H1 (cell line): ENCODE data around the gene BEST2. TPM values are rescaled to one million over a fixed set of nuclear protein-coding genes. Genes with fewer than 3 reads are reported as not detected.
A peak's percentile ranks its signal among the peaks of the same experiment; 100 is the strongest.

ENCODE experiments used
- CTCF ChIA-PET: fragments of 300-600 bp; sonication (Branson Sonifier 250); formaldehyde crosslinking; loops from one replicate; lab custom pipeline; 2021; ENCODE audit not compliant: partially characterized antibody; lab: Charles Lee
- POLR2A ChIA-PET: fragments of 300-600 bp; sonication (Branson Sonifier 250); formaldehyde crosslinking; loops from one replicate; lab custom pipeline; 2021; ENCODE audit warnings: inconsistent platforms; ENCODE audit not compliant: partially characterized antibody; lab: Charles Lee
- DNase-seq, 2 experiments: peaks; one replicate each; pipeline versions ENCODE4 v3.0.0 to v3.0.0-alpha.2; 2010 to 2022; ENCODE audit warnings: low spot score in 2 of 2, low read depth in 1 of 2, mixed read lengths in 1 of 2
- FAIRE-seq: peaks from 2 replicates; lab custom pipeline; 2011; peaks lifted over from hg19 to GRCh38; lab: Jason Lieb, UNC
- H2AFZ ChIP-seq: 2 replicates; pipeline ENCODE4 v1.8.1; 2012; ENCODE audit warnings: low read length, inconsistent platforms
- H2AK5ac ChIP-seq: 2 replicates; pipeline ENCODE4 v1.6.1; 2013; ENCODE audit warnings: low read depth, low read length
- H2BK120ac ChIP-seq: replicated peaks from 2 replicates; pipeline ENCODE3; 2013; ENCODE audit warnings: low read depth, low read length, inconsistent platforms
- H2BK12ac ChIP-seq: 2 replicates; pipeline ENCODE4 v1.6.1; 2013; ENCODE audit warnings: low read depth, low read length
- H2BK15ac ChIP-seq: 2 replicates; pipeline ENCODE4 v1.6.1; 2013; ENCODE audit warnings: low read length
- H2BK20ac ChIP-seq: 2 replicates; pipeline ENCODE4 v1.6.1; 2013; ENCODE audit warnings: low read length
- H2BK5ac ChIP-seq: 2 replicates; pipeline ENCODE4 v1.6.1; 2013; ENCODE audit warnings: low read depth, low read length
- H3K14ac ChIP-seq: 2 replicates; pipeline ENCODE4 v1.6.1; 2013; ENCODE audit warnings: inconsistent platforms; ENCODE audit not compliant: insufficient read length
- H3K18ac ChIP-seq: 2 replicates; pipeline ENCODE4 v1.6.1; 2013; ENCODE audit warnings: low read length; ENCODE audit errors: extremely low read depth
- H3K23ac ChIP-seq: 2 replicates; pipeline ENCODE4 v1.6.1; 2013; ENCODE audit warnings: inconsistent platforms; ENCODE audit not compliant: insufficient read length
- H3K23me2 ChIP-seq: 2 replicates; pipeline ENCODE4 v1.6.1; 2013; ENCODE audit warnings: low read depth, low read length
- H3K27ac ChIP-seq: 2 replicates; pipeline ENCODE4 v1.6.1; 2011; ENCODE audit warnings: low read depth, low read length, inconsistent platforms
- H3K27me3 ChIP-seq, 4 experiments: replicated peaks in 1 of 4; 1 replicate in 1 of 4; 2 replicates in 3 of 4; pipeline versions ENCODE4 v1.6.1 to v1.8.1; 2011 to 2013; ENCODE audit warnings: low read length in 3 of 4, mild to moderate bottlenecking in 3 of 4, inconsistent platforms in 2 of 4, mixed read lengths in 2 of 4, moderate library complexity in 1 of 4; ENCODE audit not compliant: control insufficient read depth in 3 of 4, insufficient read depth in 3 of 4; ENCODE audit errors: extremely low read depth in 1 of 4
- H3K36me3 ChIP-seq, 4 experiments: 2 replicates each; pipeline versions ENCODE4 v1.6.1 to v1.8.1; 2011 to 2013; ENCODE audit warnings: mild to moderate bottlenecking in 4 of 4, low read length in 3 of 4, moderate library complexity in 2 of 4, control low read depth in 1 of 4, inconsistent platforms in 1 of 4; ENCODE audit not compliant: insufficient read depth in 4 of 4, control insufficient read depth in 2 of 4
- H3K4ac ChIP-seq: replicated peaks from 2 replicates; pipeline ENCODE3; 2013; ENCODE audit warnings: low read length, low read depth, mixed read lengths, inconsistent platforms; ENCODE audit not compliant: insufficient read length
- H3K4me1 ChIP-seq, 4 experiments: replicated peaks in 1 of 4; 1 replicate in 1 of 4; 2 replicates in 3 of 4; pipeline versions ENCODE4 v1.6.1 to v1.8.1; 2011 to 2013; ENCODE audit warnings: low read length in 3 of 4, inconsistent platforms in 2 of 4, mixed read lengths in 1 of 4; ENCODE audit not compliant: insufficient read depth in 4 of 4, control insufficient read depth in 3 of 4
- H3K4me2 ChIP-seq, 2 experiments: 2 replicates each; pipeline versions ENCODE4 v1.6.1 to v1.8.1; 2011 to 2013; ENCODE audit warnings: low read depth in 2 of 2, low read length in 2 of 2, control low read depth in 1 of 2, inconsistent platforms in 1 of 2, mild to moderate bottlenecking in 1 of 2; ENCODE audit not compliant: insufficient read depth in 1 of 2
- H3K4me3 ChIP-seq, 4 experiments: fragments of 200-600, 300-600 bp in 1 of 4; sonication (generic), shearing (Covaris generic), sonication (Bioruptor Twin) in 1 of 4; 2 replicates each; pipeline versions ENCODE4 v1.5.1 to v1.8.1; 2011 to 2016; ENCODE audit warnings: low read length in 4 of 4, low read depth in 3 of 4, control low read depth in 2 of 4, inconsistent platforms in 2 of 4, mild to moderate bottlenecking in 2 of 4, mixed read lengths in 1 of 4, moderate library complexity in 1 of 4; ENCODE audit not compliant: insufficient read depth in 2 of 4; ENCODE audit errors: extremely low read depth in 1 of 4
- H3K56ac ChIP-seq: replicated peaks from 2 replicates; pipeline ENCODE3; 2013; ENCODE audit warnings: low read depth, mild to moderate bottlenecking, mixed read lengths, low read length, inconsistent platforms; ENCODE audit not compliant: insufficient read length
- H3K79me1 ChIP-seq: 2 replicates; pipeline ENCODE4 v1.6.1; 2013; ENCODE audit warnings: low read depth, low read length, control low read depth
- H3K79me2 ChIP-seq, 2 experiments: 2 replicates each; pipeline versions ENCODE4 v1.6.1 to v1.8.1; 2012 to 2013; ENCODE audit warnings: low read length in 2 of 2, mild to moderate bottlenecking in 2 of 2, inconsistent platforms in 1 of 2; ENCODE audit not compliant: insufficient read depth in 2 of 2, control insufficient read depth in 1 of 2
- H3K9ac ChIP-seq, 4 experiments: replicated peaks in 1 of 4; 1 replicate in 1 of 4; 2 replicates in 3 of 4; pipeline versions ENCODE4 v1.6.1 to v1.8.1; 2011 to 2013; ENCODE audit warnings: low read depth in 3 of 4, low read length in 3 of 4, control low read depth in 2 of 4, mild to moderate bottlenecking in 2 of 4, moderate library complexity in 2 of 4, inconsistent platforms in 1 of 4; ENCODE audit errors: extremely low read depth in 1 of 4
- H3K9me3 ChIP-seq, 2 experiments: 2 replicates each; pipeline versions ENCODE4 v1.6.1 to v1.8.1; 2012 to 2013; ENCODE audit warnings: mild to moderate bottlenecking in 2 of 2, moderate library complexity in 2 of 2, control low read depth in 1 of 2, inconsistent platforms in 1 of 2, low read depth in 1 of 2, low read length in 1 of 2, mixed read lengths in 1 of 2; ENCODE audit not compliant: insufficient read depth in 2 of 2
- H4K20me1 ChIP-seq, 2 experiments: replicated peaks in 1 of 2; 2 replicates each; pipeline versions ENCODE3 to v1.8.1; 2011 to 2013; ENCODE audit warnings: inconsistent platforms in 2 of 2, low read length in 2 of 2, mild to moderate bottlenecking in 1 of 2; ENCODE audit not compliant: insufficient read depth in 2 of 2, control insufficient read depth in 1 of 2
- H4K5ac ChIP-seq: 2 replicates; pipeline ENCODE4 v1.6.1; 2013; ENCODE audit warnings: low read length, low read depth, mixed read lengths, inconsistent platforms; ENCODE audit not compliant: insufficient read length
- H4K8ac ChIP-seq: 2 replicates; pipeline ENCODE4 v1.8.0; 2013; ENCODE audit warnings: mild to moderate bottlenecking, moderate library complexity, low read length, inconsistent platforms; ENCODE audit not compliant: insufficient read depth; ENCODE audit errors: extremely low read depth
- H4K91ac ChIP-seq: replicated peaks from 2 replicates; pipeline ENCODE3; 2013; ENCODE audit warnings: low read length, mixed read lengths, inconsistent platforms; ENCODE audit not compliant: insufficient read length
- ATF2 ChIP-seq: IDR thresholded peaks from 2 replicates; pipeline ENCODE4 v1.6.1; 2012; ENCODE audit warnings: low read length, inconsistent platforms
- BACH1 ChIP-seq: IDR thresholded peaks from 2 replicates; pipeline ENCODE4 v1.6.1; 2012; ENCODE audit warnings: low read length, improper control_type of control experiment
- PHF8 ChIP-seq: fragments of 200-600 bp; sonication (generic); conservative IDR thresholded peaks from 2 replicates; pipeline ENCODE4 v1.7.1; 2012; ENCODE audit warnings: low read depth, mild to moderate bottlenecking, inconsistent platforms, low read length, moderate library complexity
- POLR2AphosphoS5 ChIP-seq: IDR thresholded peaks from 2 replicates; pipeline ENCODE4 v1.6.1; 2011; ENCODE audit warnings: low read depth, low read length
- POU5F1 ChIP-seq: IDR thresholded peaks from 2 replicates; pipeline ENCODE4 v1.6.1; 2011; ENCODE audit warnings: low read depth, mild to moderate bottlenecking, low read length, moderate library complexity
- SAP30 ChIP-seq: fragments of 300-600 bp; sonication (generic); IDR thresholded peaks from 2 replicates; pipeline ENCODE4 v1.7.1; 2012; ENCODE audit warnings: low read length, moderate library complexity, mild to moderate bottlenecking, inconsistent platforms; ENCODE audit not compliant: insufficient read depth, insufficient replicate concordance
- SIN3A ChIP-seq, 2 experiments: IDR thresholded peaks in 1 of 2; conservative IDR thresholded peaks in 1 of 2; 2 replicates each; pipeline ENCODE4 v1.6.1; 2011 to 2012; ENCODE audit warnings: low read length in 2 of 2, improper control_type of control experiment in 1 of 2, low read depth in 1 of 2, mild to moderate bottlenecking in 1 of 2
- ZNF274 ChIP-seq: IDR thresholded peaks from 2 replicates; pipeline ENCODE4 v1.7.0; 2012; ENCODE audit warnings: low read length, borderline replicate concordance; ENCODE audit errors: extremely low read depth
- WGBS, 2 experiments: shearing (Covaris generic) in 1 of 2; methylation state at CpG; one replicate each; pipeline versions ENCODE4 v1.1.6 to v1.1.7; 2013 to 2015; ENCODE audit warnings: low lambda C conversion rate in 2 of 2, mixed read lengths in 2 of 2, inconsistent platforms in 1 of 2, low coverage in 1 of 2, missing lambda C conversion rate in 1 of 2; ENCODE audit not compliant: insufficient replicate concordance in 2 of 2, insufficient coverage in 1 of 2, insufficient read length in 1 of 2; ENCODE audit errors: extremely low coverage in 1 of 2, missing lambda C conversion rate in 1 of 2; 5-methylcytosine and 5-hydroxymethylcytosine counted together
- polyA plus RNA-seq, 7 experiments: library from polyadenylated mRNA; depleted of rRNA in 3 of 7; stranded (reverse) in 5 of 7; unstranded in 2 of 7; fragments of >200 nt in 5 of 7; fragments of 200-250 nt in 2 of 7; gene quantifications; 1 replicate in 5 of 7; 2 replicates in 1 of 7; 4 replicates in 1 of 7; pipeline versions ENCODE4 v1.2.1 to v1.2.3, GENCODE V29; 2011 to 2013; ENCODE audit warnings: missing spikeins in 2 of 7, mixed read lengths in 2 of 7
- total RNA-seq: library from RNA; stranded (reverse); fragmentation: NEBNext Ultra II Directional; extraction: Animal tissue kit (Norgen Biotek cat#: 25700); gene quantifications from 2 replicates; pipeline ENCODE4 v1.2.1, GENCODE V29; 2021

Gene BEST2
- total and polyA plus RNA-seq, 2 of the 8 experiments (the other 6 are each of a cell fraction or from before 2014, with no cell fraction given): 4.6 to 7.3 TPM

GRCh38 chr19:12778017-12778904 is 26.7 kb downstream of the BEST2 start:
- Histone ChIP-seq H3K27me3 (no peaks in the 10 kb centered on the region), H3K9me3 (no peaks in the 10 kb centered on the region), H2BK5ac (peak overlapping the region; percentile 85), H2AK5ac (no peak overlapping the region), H4K8ac (peak overlapping the region; percentile 88), H4K91ac (peak overlapping the region; percentile 75), H3K4me3 (peak overlapping the region; percentile 40 to 69 (median 62)), H4K20me1 (no peaks in the 10 kb centered on the region), H3K4ac (peak overlapping the region; percentile 95), H3K23me2 (peaks cover 27% of the 10 kb centered on the region; the same call in 1 of the 2 replicates), H3K56ac (peak overlapping the region; percentile 70), H4K5ac (peak overlapping the region; percentile 72), H2BK12ac (peak overlapping the region; percentile 75; the same call in 1 of the 2 replicates), H2BK20ac (no peak overlapping the region), H3K79me1 (no peaks in the 10 kb centered on the region), H3K79me2 (no peaks in the 10 kb centered on the region), H3K18ac (peak overlapping the region; percentile 94), H3K27ac (0 out of 2 replicates have a peak overlapping the region, but pooled peaks have one; percentile 22), H2AFZ (no peak overlapping the region), H3K9ac (peak overlapping the region in 2 of 4 experiments; percentile 31 to 38; a peak in 3 of 7 replicates), H2BK15ac (peak overlapping the region; percentile 31; the same call in 1 of the 2 replicates), H3K14ac (no peak overlapping the region), H3K4me2 (peak overlapping the region; percentile 93 to 94), H3K4me1 (peaks cover 0 to 25% (median 17%) of the 10 kb centered on the region in 4 experiments; a peak in 6 of 7 replicates), H3K36me3 (no peaks in the 10 kb centered on the region), H3K23ac (no peak overlapping the region), H2BK120ac (no peak overlapping the region)
- DNase-seq (peak in 1 of 2 experiments; percentile 76), FAIRE-seq (no peak)
- ChIA-PET CTCF (interaction anchor here (0.6 to 11.2 kb wide), 22 partner anchors 9 to 333 kb away, joined by 3 to 277 read pairs (median 4); partner anchors contain the start of genes GET3, JUNB, RNASEH2A and RTBDN), POLR2A (interaction anchor here (0.9 to 16.6 kb wide), 15 partner anchors 10 to 155 kb away, joined by 3 to 317 read pairs (median 5); partner anchors contain the start of genes FARSA, GCDH, GET3 and JUNB)
- 6% methylated on average over 29 of the region's 44 CpGs; no CpG with 5 or more reads in 1 of the 2 experiments for WGBS, 2 experiments
- TF ChIP-seq ATF2: no peak
- TF ChIP-seq POLR2AphosphoS5: no peak
- TF ChIP-seq BACH1: peak; percentile 40; the same call in 1 of the 2 replicates
- peak; percentile 25 to 27; a peak in 2 of 4 replicates for TF ChIP-seq SIN3A (conservative IDR thresholded peaks at IDR 0.05 in 1 of 2, IDR thresholded peaks at IDR 0.05 in 1 of 2; ENCODE audit: low read depth in 1 of 2, low read length in 2 of 2)
- no peak for TF ChIP-seq POU5F1
- no peak for TF ChIP-seq ZNF274
- 0 out of 2 replicates have a peak, but pooled peaks have one; percentile 26 for TF ChIP-seq PHF8
- TF ChIP-seq SAP30: peak; percentile 86
